H1 (cell line): ENCODE data around the gene FANCL. TPM values are rescaled to one million over a fixed set of nuclear protein-coding genes. Genes with fewer than 3 reads are reported as not detected.

Experiments
- BRCA1 ChIP-seq: IDR thresholded peaks from 2 replicates; pipeline ENCODE4 v1.6.1; 2012; ENCODE audit warnings: low read depth, low read length, improper control_type of control experiment
- CBX8 ChIP-seq: fragments of 300-800, 300-1000 bp; sonication (generic); IDR thresholded peaks from 2 replicates; pipeline ENCODE4 v1.7.1; 2016; ENCODE audit warnings: low read depth, low read length, borderline replicate concordance
- CEBPB ChIP-seq: IDR thresholded peaks from 2 replicates; pipeline ENCODE4 v1.6.1; 2012; ENCODE audit warnings: low read depth, low read length
- CHD7 ChIP-seq: fragments of 300-600 bp; sonication (generic); IDR thresholded peaks from 2 replicates; pipeline ENCODE4 v1.7.1; 2012; ENCODE audit warnings: low read length, moderate library complexity, mild to moderate bottlenecking, inconsistent platforms; ENCODE audit not compliant: insufficient replicate concordance
- JUND ChIP-seq: IDR thresholded peaks from 2 replicates; pipeline ENCODE4 v1.6.1; 2011; ENCODE audit warnings: mild to moderate bottlenecking, improper control_type of control experiment, low read length
- MAFK ChIP-seq: IDR thresholded peaks from 2 replicates; pipeline ENCODE4 v1.6.1; 2012; ENCODE audit warnings: low read depth, mild to moderate bottlenecking, improper control_type of control experiment, low read length
- SIN3A ChIP-seq, 2 experiments: IDR thresholded peaks in 1 of 2; conservative IDR thresholded peaks in 1 of 2; 2 replicates each; pipeline ENCODE4 v1.6.1; 2011 to 2012; ENCODE audit warnings: low read length in 2 of 2, improper control_type of control experiment in 1 of 2, low read depth in 1 of 2, mild to moderate bottlenecking in 1 of 2
- SRF ChIP-seq: IDR thresholded peaks from 2 replicates; pipeline ENCODE4 v1.6.1; 2011; ENCODE audit warnings: mild to moderate bottlenecking, low read depth, low read length, moderate library complexity
- TAF1 ChIP-seq: IDR thresholded peaks from 2 replicates; pipeline ENCODE4 v1.6.1; 2011; ENCODE audit warnings: mild to moderate bottlenecking, low read depth, low read length
- USF2 ChIP-seq: IDR thresholded peaks from 2 replicates; pipeline ENCODE4 v1.6.1; 2011; ENCODE audit warnings: low read length, improper control_type of control experiment
- ZNF274 ChIP-seq: IDR thresholded peaks from 2 replicates; pipeline ENCODE4 v1.7.0; 2012; ENCODE audit warnings: low read length, borderline replicate concordance; ENCODE audit errors: extremely low read depth
- polyA plus RNA-seq, 7 experiments: library from polyadenylated mRNA; depleted of rRNA in 3 of 7; stranded (reverse) in 5 of 7; unstranded in 2 of 7; fragments of >200 nt in 5 of 7; fragments of 200-250 nt in 2 of 7; gene quantifications; 1 replicate in 5 of 7; 2 replicates in 1 of 7; 4 replicates in 1 of 7; pipeline versions ENCODE4 v1.2.1 to v1.2.3, GENCODE V29; 2011 to 2013; ENCODE audit warnings: missing spikeins in 2 of 7, mixed read lengths in 2 of 7
- total RNA-seq: library from RNA; stranded (reverse); fragmentation: NEBNext Ultra II Directional; extraction: Animal tissue kit (Norgen Biotek cat#: 25700); gene quantifications from 2 replicates; pipeline ENCODE4 v1.2.1, GENCODE V29; 2021

The FANCL gene
- total and polyA plus RNA-seq, 2 of the 8 experiments (the other 6 are each of a cell fraction or from before 2014, with no cell fraction given), result 38.7 to 55.9 TPM

GRCh38 chr2:58268685-58269084 is 27.6 kb upstream of the FANCL start (continued):
- TF ChIP-seq CHD7 (no peak), CBX8 (no peak), SRF (no peak), TAF1 (no peak), CEBPB (no peak), USF2 (no peak), SIN3A (conservative IDR thresholded peaks at IDR 0.05 in 1 of 2, IDR thresholded peaks at IDR 0.05 in 1 of 2; ENCODE audit: low read depth in 1 of 2, low read length in 2 of 2) (no peak), JUND (no peak), MAFK (no peak), ZNF274 (no peak), BRCA1 (no peak)
